Measurements from ENCODE around the gene TTLL12. TPM values are rescaled to one million over a fixed set of nuclear protein-coding genes. Genes with fewer than 3 reads are reported as not detected.

TTLL12 gene
- total and polyA plus RNA-seq, 2 donors = 14.4 to 16.1 TPM

DNA sequence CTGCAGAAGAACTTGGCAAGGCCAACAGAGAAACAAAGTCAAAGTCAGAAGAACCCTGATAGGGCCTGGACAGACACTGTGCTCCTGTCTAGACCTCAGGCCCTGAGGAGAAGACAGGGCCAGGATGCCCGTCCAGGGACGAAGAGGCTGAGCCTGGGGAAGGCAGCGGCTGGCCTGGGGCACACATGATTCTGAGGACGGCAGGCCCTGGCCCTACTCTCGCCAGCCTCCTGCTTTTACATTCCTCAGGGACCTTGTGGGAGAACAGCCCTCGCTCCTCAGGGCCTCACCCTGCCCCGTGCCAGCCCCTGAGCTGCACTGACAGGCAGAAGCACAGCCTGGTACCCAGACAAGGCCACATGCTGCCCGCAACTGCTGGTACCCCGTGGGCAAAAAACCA, 43.6 kb upstream of the TTLL12 start:
- Histone ChIP-seq H3K36me3 (ENCODE audit: control insufficient read depth in 2 of 2, insufficient read depth in 2 of 2, low read length in 1 of 2) (no peaks in the 10 kb centered on the region), H3K9me3 (ENCODE audit: control insufficient read depth in 2 of 2, insufficient read depth in 1 of 2, low read length in 1 of 2) (no peaks in the 10 kb centered on the region), H3K4me1 (ENCODE audit: control insufficient read depth in 2 of 2, insufficient read depth in 2 of 2, low read length in 2 of 2) (peaks cover 0 to 24% of the 10 kb centered on the region in 2 donors), H3K27ac (ENCODE audit: low read depth in 1 of 2, low read length in 1 of 2) (no peak overlapping the region), H3K4me3 (ENCODE audit: low read length in 2 of 2) (no peak overlapping the region), H3K27me3 (ENCODE audit: control insufficient read depth in 2 of 2, insufficient read depth in 1 of 2, low read length in 1 of 2) (no peaks in the 10 kb centered on the region)
- WGBS = 50% methylated on average over 9 of the region's 9 CpGs
- DNase-seq (ENCODE audit: low read depth in 6 of 9, low spot score in 9 of 9) = no peak

DNA sequence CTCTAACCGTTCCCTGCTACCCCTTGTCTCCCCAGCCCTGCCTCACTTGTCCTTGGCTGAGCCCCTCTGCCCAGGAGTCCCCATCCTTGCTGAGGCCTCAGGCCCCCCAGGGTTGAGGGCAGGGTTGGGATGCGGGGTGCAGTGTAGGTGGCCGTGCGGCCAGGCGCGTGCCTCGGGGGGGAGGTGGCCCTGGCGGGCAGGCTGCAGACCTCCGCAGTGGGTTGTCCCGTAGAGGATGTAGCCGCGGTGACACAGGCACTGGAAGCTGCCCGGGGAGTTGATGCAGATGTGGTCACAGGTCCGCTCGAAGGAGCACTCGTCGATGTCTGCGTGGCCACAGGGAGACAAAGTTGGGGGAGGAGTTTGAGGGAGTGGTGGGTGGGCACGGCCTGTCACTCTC, 41.9 kb upstream of the TTLL12 start:
- Histone ChIP-seq H3K9me3 (ENCODE audit: control insufficient read depth in 2 of 2, insufficient read depth in 1 of 2, low read length in 1 of 2) (no peaks in the 10 kb centered on the region), H3K27ac (ENCODE audit: low read depth in 1 of 2, low read length in 1 of 2) (no peak overlapping the region), H3K4me1 (ENCODE audit: control insufficient read depth in 2 of 2, insufficient read depth in 2 of 2, low read length in 2 of 2) (peaks cover 0 to 24% of the 10 kb centered on the region in 2 donors), H3K4me3 (ENCODE audit: low read length in 2 of 2) (no peak overlapping the region), H3K27me3 (ENCODE audit: control insufficient read depth in 2 of 2, insufficient read depth in 1 of 2, low read length in 1 of 2) (no peaks in the 10 kb centered on the region), H3K36me3 (ENCODE audit: control insufficient read depth in 2 of 2, insufficient read depth in 2 of 2, low read length in 1 of 2) (no peaks in the 10 kb centered on the region)
- 95% methylated on average over 19 of the region's 19 CpGs for WGBS
- no peak for DNase-seq (ENCODE audit: low read depth in 6 of 9, low spot score in 9 of 9)

DNA sequence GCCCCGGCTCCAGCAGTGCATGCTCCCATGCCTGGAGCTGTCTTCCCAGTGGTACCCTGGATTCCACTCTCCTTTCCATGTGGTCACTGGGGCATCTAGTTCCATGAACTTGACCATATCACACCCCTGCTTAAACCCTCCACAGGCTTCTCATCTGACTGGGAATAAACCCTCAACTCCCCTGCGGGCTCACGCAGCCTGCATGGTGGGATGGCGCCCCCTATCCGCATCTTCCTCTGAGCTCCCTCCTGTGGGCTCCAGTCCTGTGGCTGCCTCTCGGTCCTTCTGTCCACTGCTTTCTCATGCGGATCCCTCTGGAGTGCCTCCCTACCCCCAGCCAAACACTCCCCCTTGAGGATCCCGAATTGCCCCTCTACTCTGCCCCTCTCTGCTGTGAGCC, 41.4 kb upstream of the TTLL12 start:
- peaks cover 0 to 24% of the 10 kb centered on the region in 2 donors for H3K4me1 ChIP-seq (ENCODE audit: control insufficient read depth in 2 of 2, insufficient read depth in 2 of 2, low read length in 2 of 2)
- no peak overlapping the region for H3K27ac ChIP-seq (ENCODE audit: low read depth in 1 of 2, low read length in 1 of 2)
- H3K9me3 ChIP-seq (ENCODE audit: control insufficient read depth in 2 of 2, insufficient read depth in 1 of 2, low read length in 1 of 2) = no peaks in the 10 kb centered on the region
- no peak overlapping the region for H3K4me3 ChIP-seq (ENCODE audit: low read length in 2 of 2)
- no peaks in the 10 kb centered on the region for H3K36me3 ChIP-seq (ENCODE audit: control insufficient read depth in 2 of 2, insufficient read depth in 2 of 2, low read length in 1 of 2)
- WGBS = 91% methylated on average over 8 of the region's 8 CpGs
- no peaks in the 10 kb centered on the region for H3K27me3 ChIP-seq (ENCODE audit: control insufficient read depth in 2 of 2, insufficient read depth in 1 of 2, low read length in 1 of 2)
- DNase-seq (ENCODE audit: low read depth in 6 of 9, low spot score in 9 of 9) = peak in 2 of 9 donors; percentile 13 to 18

DNA sequence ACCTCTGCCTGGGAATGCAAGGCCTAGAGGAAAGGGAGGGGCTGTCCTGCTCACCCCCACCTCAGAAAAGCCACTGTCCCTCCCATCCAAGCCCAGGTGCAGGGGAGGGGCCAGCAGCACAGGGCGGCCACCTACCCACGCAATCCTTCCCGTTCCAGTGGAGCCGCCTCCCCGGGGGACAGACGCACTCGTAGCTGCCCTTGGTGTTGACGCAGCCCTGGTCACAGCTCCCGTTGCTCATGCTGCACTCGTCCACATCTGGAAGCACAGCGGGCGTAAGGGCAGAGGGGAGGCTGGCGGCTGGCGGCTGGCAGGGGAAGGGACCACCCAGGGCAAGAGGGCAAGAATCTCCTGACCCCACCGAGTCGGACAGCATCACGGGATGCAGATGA, 40.3 kb upstream of the TTLL12 start:
- Histone ChIP-seq H3K27ac (ENCODE audit: low read depth in 1 of 2, low read length in 1 of 2) (no peak overlapping the region), H3K9me3 (ENCODE audit: control insufficient read depth in 2 of 2, insufficient read depth in 1 of 2, low read length in 1 of 2) (no peaks in the 10 kb centered on the region), H3K27me3 (ENCODE audit: control insufficient read depth in 2 of 2, insufficient read depth in 1 of 2, low read length in 1 of 2) (no peaks in the 10 kb centered on the region), H3K4me1 (ENCODE audit: control insufficient read depth in 2 of 2, insufficient read depth in 2 of 2, low read length in 2 of 2) (peaks cover 0 to 24% of the 10 kb centered on the region in 2 donors), H3K36me3 (ENCODE audit: control insufficient read depth in 2 of 2, insufficient read depth in 2 of 2, low read length in 1 of 2) (no peaks in the 10 kb centered on the region), H3K4me3 (ENCODE audit: low read length in 2 of 2) (no peak overlapping the region)
- peak in 2 of 9 donors; percentile 15 to 16 for DNase-seq (ENCODE audit: low read depth in 6 of 9, low spot score in 9 of 9)
- WGBS = 87% methylated on average over 17 of the region's 17 CpGs

DNA sequence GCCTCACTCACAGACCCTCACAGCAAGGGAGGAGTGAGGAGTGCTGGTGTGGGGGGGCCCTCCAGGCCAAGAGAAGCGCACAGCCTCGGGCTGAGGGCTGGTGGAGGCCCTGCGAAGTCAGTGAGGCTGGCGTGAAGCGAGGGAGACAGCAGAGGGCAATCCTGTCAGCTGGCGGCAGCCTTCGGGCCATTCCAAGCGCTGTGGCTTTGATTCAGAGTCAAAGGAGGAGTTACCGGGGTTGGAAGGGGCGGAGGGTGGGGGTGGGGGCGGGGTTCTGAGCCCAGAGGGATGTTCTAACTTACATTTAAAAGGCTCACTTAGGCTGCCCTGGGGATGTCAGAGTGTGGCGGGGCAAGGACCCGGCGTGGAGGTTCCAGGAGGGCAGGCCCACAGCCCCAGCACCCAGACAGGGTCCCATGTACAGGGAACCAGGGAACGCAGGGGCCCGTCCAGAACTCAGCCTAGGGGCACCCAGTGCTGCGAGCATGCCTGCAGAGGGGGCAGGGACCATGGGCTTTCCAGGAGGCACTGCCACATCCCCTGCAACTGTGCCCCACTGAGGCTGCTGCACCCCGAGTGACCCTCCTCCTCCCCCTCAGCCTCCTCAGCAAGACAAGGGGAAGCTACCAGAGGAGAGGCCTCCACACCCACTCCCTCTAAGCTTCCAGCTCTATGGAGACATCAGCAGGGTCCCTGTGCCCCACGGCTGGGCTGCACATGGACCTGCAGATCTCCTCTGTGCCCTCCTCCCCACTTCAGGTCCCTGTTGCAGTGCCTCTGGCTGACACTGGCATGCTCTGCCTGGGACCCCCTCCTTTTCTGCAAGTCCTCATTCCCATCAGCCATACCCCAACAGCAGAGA, 39.7 kb upstream of the TTLL12 start:
- Histone ChIP-seq H3K4me1 (ENCODE audit: control insufficient read depth in 2 of 2, insufficient read depth in 2 of 2, low read length in 2 of 2) (peaks cover 0 to 24% of the 10 kb centered on the region in 2 donors), H3K4me3 (ENCODE audit: low read length in 2 of 2) (no peak overlapping the region), H3K27ac (ENCODE audit: low read depth in 1 of 2, low read length in 1 of 2) (no peak overlapping the region), H3K36me3 (ENCODE audit: control insufficient read depth in 2 of 2, insufficient read depth in 2 of 2, low read length in 1 of 2) (no peaks in the 10 kb centered on the region), H3K27me3 (ENCODE audit: control insufficient read depth in 2 of 2, insufficient read depth in 1 of 2, low read length in 1 of 2) (no peaks in the 10 kb centered on the region), H3K9me3 (ENCODE audit: control insufficient read depth in 2 of 2, insufficient read depth in 1 of 2, low read length in 1 of 2) (no peaks in the 10 kb centered on the region)
- 84% methylated on average over 19 of the region's 19 CpGs for WGBS
- peak in 3 of 9 donors; percentile 21 to 41 (median 22) for DNase-seq (ENCODE audit: low read depth in 6 of 9, low spot score in 9 of 9)

DNA sequence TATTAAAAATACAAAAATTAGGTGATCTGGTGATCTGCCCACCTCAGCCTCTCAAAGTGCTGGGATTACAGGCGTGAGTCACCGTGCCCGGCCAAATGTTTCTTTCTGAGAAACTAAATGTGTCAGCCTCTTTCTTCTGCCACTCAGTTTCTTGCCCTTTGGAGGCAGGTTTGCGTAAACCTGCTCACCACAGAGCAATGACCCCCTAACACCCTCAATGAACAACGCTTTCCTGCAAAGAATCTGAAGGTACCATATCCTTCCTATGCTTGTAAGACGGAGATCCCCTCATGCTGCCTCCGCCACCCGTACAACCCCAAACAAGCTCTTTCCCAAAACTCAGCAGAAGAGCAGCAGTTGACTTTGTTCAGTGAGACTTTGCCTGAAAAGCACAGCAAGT, 38.7 kb upstream of the TTLL12 start:
- DNase-seq (ENCODE audit: low read depth in 6 of 9, low spot score in 9 of 9) = no peak
- Histone ChIP-seq H3K9me3 (ENCODE audit: control insufficient read depth in 2 of 2, insufficient read depth in 1 of 2, low read length in 1 of 2) (no peaks in the 10 kb centered on the region), H3K27me3 (ENCODE audit: control insufficient read depth in 2 of 2, insufficient read depth in 1 of 2, low read length in 1 of 2) (no peaks in the 10 kb centered on the region), H3K4me3 (ENCODE audit: low read length in 2 of 2) (no peak overlapping the region), H3K27ac (ENCODE audit: low read depth in 1 of 2, low read length in 1 of 2) (no peak overlapping the region), H3K36me3 (ENCODE audit: control insufficient read depth in 2 of 2, insufficient read depth in 2 of 2, low read length in 1 of 2) (no peaks in the 10 kb centered on the region), H3K4me1 (ENCODE audit: control insufficient read depth in 2 of 2, insufficient read depth in 2 of 2, low read length in 2 of 2) (peaks cover 0 to 18% of the 10 kb centered on the region in 2 donors)
- 98% methylated on average over 8 of the region's 8 CpGs for whole genome bisulfite sequencing

DNA sequence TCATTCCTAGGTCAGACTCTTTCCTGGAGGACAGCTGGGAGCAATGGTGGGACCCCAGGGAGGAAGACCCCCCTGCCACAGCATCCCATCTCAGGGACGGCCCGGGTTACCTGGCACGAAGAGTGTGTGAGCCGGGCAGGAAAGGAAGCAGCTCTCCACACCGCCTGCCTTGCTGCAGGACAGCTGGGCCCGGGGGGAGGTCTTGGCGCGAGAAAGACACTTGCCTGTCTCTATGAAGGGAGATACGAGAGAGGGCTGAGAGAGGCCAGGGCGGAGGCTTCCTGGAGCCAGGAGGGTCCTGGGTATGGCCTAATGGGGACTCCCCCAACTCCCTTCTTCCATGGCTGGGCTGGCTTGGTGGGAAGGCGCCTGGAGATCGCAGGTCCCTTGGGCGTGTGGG, 36.1 kb upstream of the TTLL12 start:
- peaks cover 0 to 17% of the 10 kb centered on the region in 2 donors for H3K4me1 ChIP-seq (ENCODE audit: control insufficient read depth in 2 of 2, insufficient read depth in 2 of 2, low read length in 2 of 2)
- no peak for DNase-seq (ENCODE audit: low read depth in 6 of 9, low spot score in 9 of 9)
- H3K4me3 ChIP-seq (ENCODE audit: low read length in 2 of 2) = no peak overlapping the region
- no peaks in the 10 kb centered on the region for H3K36me3 ChIP-seq (ENCODE audit: control insufficient read depth in 2 of 2, insufficient read depth in 2 of 2, low read length in 1 of 2)
- no peak overlapping the region for H3K27ac ChIP-seq (ENCODE audit: low read depth in 1 of 2, low read length in 1 of 2)
- H3K27me3 ChIP-seq (ENCODE audit: control insufficient read depth in 2 of 2, insufficient read depth in 1 of 2, low read length in 1 of 2) = no peaks in the 10 kb centered on the region
- 97% methylated on average over 13 of the region's 13 CpGs for WGBS
- H3K9me3 ChIP-seq (ENCODE audit: control insufficient read depth in 2 of 2, insufficient read depth in 1 of 2, low read length in 1 of 2) = no peaks in the 10 kb centered on the region

DNA sequence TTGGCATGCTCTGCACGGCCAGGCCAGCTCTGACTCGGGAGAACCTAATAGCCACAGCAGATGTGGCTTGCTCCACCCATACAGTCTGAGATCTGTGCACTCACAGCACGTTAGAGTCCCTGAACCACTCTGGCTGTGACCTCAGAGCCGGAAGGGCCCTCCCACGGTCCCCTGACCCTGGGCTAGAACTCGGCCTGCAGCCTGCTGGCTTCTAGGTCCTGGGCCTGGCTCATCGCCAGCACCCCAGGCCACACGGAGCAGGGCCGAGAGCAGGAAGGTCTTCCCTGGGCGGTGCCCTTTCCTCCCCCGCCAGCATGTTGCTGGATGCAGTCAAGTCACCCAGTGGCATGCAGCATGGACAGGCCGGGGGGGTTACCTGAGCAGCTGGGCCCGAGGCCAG, 35.3 kb upstream of the TTLL12 start:
- Histone ChIP-seq H3K4me3 (ENCODE audit: low read length in 2 of 2) (no peak overlapping the region), H3K27me3 (ENCODE audit: control insufficient read depth in 2 of 2, insufficient read depth in 1 of 2, low read length in 1 of 2) (no peaks in the 10 kb centered on the region), H3K36me3 (ENCODE audit: control insufficient read depth in 2 of 2, insufficient read depth in 2 of 2, low read length in 1 of 2) (no peaks in the 10 kb centered on the region), H3K9me3 (ENCODE audit: control insufficient read depth in 2 of 2, insufficient read depth in 1 of 2, low read length in 1 of 2) (peaks cover 0 to 2% of the 10 kb centered on the region in 2 donors), H3K27ac (ENCODE audit: low read depth in 1 of 2, low read length in 1 of 2) (no peak overlapping the region), H3K4me1 (ENCODE audit: control insufficient read depth in 2 of 2, insufficient read depth in 2 of 2, low read length in 2 of 2) (peaks cover 0 to 13% of the 10 kb centered on the region in 2 donors)
- no peak for DNase-seq (ENCODE audit: low read depth in 6 of 9, low spot score in 9 of 9)
- 94% methylated on average over 13 of the region's 13 CpGs for WGBS

DNA sequence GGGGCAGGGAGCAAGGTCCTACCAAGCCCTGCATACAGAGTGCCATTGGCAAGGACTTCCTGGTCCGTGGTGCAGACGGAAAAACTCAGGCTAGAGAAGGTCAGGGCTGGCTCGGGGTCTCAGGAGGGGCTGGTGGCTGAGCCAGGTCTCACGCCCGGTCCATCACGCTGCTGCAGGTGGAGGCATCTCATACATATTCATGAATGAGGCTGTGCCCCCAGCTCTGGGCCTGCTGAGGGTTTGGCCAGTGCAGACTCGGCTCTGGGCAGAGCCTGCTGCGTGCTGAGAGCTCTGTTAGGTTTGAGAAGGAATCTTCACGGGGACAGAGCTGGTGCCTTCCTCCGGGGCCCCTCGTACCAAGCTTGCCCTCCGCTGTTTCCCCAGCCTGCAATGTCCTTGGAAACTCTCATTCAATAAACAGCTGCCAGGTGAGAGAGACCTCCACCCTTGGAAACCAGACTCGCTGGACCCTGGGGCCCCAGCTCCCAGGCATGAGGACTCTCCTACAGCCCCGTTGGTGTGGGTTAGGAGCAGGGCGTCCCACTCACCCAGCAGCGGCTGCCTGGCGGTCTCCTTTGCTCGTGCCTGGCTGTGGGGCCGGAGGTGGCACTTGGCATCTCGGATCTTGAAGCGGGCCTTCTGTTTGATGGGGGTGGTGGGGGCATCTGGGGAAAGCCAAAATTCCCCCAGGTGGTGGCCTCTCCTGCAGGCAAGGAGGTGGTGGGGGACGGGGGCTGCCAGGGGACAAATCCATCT, 33.9 kb upstream of the TTLL12 start:
- H3K4me3 ChIP-seq (ENCODE audit: low read length in 2 of 2) = no peak overlapping the region
- H3K36me3 ChIP-seq (ENCODE audit: control insufficient read depth in 2 of 2, insufficient read depth in 2 of 2, low read length in 1 of 2) = no peaks in the 10 kb centered on the region
- H3K27me3 ChIP-seq (ENCODE audit: control insufficient read depth in 2 of 2, insufficient read depth in 1 of 2, low read length in 1 of 2) = no peaks in the 10 kb centered on the region
- no peak for DNase-seq (ENCODE audit: low read depth in 6 of 9, low spot score in 9 of 9)
- whole genome bisulfite sequencing = 97% methylated on average over 22 of the region's 22 CpGs
- peaks cover 0 to 7% of the 10 kb centered on the region in 2 donors for H3K9me3 ChIP-seq (ENCODE audit: control insufficient read depth in 2 of 2, insufficient read depth in 1 of 2, low read length in 1 of 2)
- no peaks in the 10 kb centered on the region for H3K4me1 ChIP-seq (ENCODE audit: control insufficient read depth in 2 of 2, insufficient read depth in 2 of 2, low read length in 2 of 2)
- no peak overlapping the region for H3K27ac ChIP-seq (ENCODE audit: low read depth in 1 of 2, low read length in 1 of 2)

Measured in thymus (tissue), 11 donors.